GM10266 (cell line): Measurements from ENCODE around the gene BHLHE23.
A peak's percentile ranks its signal among the peaks of the same experiment; 100 is the strongest.

ENCODE experiments used
- DNase-seq: peaks from one replicate; pipeline ENCODE4 v3.0.0; 2012; ENCODE audit errors: extremely low spot score
- CTCF ChIP-seq: IDR thresholded peaks from 2 replicates; pipeline ENCODE4 v1.5.1; 2012; ENCODE audit warnings: mild to moderate bottlenecking, low read depth; ENCODE audit not compliant: control insufficient read depth, insufficient read depth; ENCODE audit errors: missing control alignments

BHLHE23 gene

DNA sequence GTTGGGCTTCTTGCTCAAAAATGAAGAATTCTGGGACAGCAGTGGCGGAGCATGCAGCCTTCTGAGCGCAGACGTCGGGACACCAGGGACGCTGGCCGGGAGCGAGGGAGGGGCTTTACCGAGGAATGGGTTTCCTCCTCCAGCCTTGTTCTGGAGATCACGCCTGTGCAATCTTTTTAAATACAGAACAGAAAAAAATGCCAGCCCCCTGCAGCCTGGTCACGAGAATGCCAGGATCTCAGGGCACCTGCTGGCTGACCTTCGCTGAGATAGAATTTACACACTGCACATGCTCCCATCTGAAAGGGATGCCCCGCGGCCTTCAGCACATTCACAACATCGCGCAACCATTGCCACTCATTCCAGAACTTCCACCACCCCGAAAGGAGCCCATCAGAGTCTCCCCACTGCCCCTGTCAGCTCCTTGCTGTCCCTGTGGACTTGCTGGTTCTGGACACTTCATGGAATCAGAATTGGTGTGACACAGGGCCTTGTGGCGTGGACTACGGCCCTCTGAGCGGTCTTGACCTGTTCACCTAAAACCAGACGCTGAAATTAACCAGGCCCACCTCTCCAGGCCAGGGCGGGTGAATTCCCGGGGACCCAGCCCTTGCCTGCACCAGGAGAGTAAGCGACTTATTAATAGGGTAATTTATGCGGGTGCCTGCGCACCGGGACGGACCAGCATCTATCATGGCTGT, 20.6 kb upstream of the BHLHE23 start:
- DNase-seq: no peak
- TF ChIP-seq CTCF: no peak

- no peak for TF ChIP-seq CTCF
- peak; percentile 37 for DNase-seq
Measured at GRCh38 chr20:63026582-63027165, 19.9 kb upstream of the BHLHE23 start.

GRCh38 chr20:63025534-63026331, 19.0 kb upstream of the BHLHE23 start:
- no peak for TF ChIP-seq CTCF
- no peak for DNase-seq

- no peak for TF ChIP-seq CTCF
- DNase-seq: no peak
Measured at GRCh38 chr20:63024573-63025392, 18.0 kb upstream of the BHLHE23 start.

DNA sequence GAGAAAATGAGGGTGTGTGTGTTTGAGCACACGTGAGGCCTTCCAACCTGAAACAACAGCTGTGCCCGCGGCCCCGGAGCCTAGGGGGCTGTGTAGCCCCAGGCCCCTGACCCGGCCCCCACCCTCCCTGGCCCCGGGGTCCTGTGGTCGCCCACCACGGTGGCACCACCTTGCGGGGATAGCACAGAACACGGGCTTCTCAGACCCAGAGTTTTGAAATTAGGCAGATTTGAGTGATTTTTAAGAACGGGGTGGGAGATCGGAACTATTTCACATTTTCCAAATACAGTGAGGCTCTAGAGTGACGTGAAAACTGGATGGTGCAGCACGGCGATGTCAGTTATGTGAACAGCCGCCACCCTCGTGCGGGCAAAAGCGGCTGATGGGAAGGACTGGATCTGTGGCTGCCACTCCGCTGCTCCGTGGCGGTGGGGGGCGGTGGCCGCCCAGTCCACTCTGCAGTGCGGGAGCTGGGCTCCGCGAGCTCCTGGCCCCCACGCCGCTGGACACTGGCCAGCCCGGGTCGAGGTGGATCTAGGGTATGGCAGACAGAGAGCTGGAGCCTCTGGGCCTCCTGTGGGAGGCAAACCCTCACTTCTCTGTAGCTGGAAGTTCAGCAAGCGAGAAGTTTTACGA, 17.3 kb upstream of the BHLHE23 start:
- TF ChIP-seq CTCF: no peak
- DNase-seq: no peak

DNA sequence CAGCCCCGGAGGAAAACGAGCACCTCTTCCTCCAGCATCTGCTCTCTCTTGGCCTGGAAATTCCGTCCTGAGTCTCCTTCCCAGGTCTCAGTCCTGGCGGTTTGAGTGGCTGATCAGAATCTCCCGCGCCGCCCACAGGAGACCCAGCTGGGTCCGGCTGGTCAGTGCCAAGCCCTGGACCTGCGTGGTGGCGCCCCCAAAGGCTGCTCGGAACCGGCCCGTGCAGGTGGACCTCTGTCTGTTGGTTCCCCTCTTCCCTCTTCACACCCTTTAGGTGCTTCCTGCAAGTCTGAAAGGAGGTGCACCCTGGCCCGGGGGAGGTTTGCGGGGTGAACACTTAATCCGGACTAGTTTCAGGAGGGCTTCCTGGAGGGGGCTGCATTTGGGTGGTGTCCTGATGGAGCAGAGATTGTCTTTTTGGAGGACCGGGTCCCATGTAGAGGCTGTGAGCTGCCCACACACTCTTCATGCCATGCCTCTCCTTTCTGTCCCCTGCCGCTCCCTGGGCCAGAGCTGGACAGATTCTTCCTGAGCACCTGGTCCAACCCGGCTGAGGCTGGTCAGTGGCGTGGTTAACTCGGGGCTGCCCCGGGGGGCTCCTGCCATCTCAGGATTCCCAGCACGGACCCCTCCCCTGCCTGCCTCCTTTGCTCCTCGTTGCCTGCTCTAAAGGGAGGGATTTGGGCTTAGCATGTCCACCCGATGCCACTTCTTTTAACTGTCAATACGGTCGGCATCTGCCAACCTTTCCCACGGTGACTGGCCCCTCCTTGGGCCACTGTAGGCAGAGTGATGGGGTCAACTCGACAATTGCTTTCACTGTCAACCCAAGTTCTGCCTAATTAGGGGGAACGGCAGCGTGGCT, 16.5 kb upstream of the BHLHE23 start:
- no peak for DNase-seq
- TF ChIP-seq CTCF: no peak
